ENCODE measurements around the gene STAT3.
A peak's percentile ranks its signal among the peaks of the same experiment; 100 is the strongest.
"Not testable (repeated sequence)": the region's sequence is repeated elsewhere in the genome, so short reads cannot be mapped to it uniquely, and the experiment has no call there.

Gene STAT3

DNA sequence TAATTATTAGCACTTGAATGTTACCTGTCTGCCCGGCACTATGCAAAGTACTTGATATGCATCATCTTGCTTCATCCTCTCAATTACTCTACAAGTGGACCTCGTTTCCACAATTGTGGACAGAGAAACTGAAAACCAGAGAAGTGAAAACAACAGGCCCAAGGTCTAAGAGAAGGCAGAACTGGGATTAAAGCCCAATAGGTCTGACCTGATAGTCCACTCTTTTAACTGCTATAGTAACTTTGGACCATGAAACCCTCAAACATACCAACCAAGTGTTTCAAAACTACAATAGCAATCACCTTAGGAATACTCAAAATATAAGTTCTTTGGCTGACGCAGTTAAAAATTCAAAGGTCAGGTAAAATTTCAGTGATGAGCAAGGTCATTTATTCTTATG, 7.3 kb downstream of the STAT3 start:
- no peak for DNase-seq (ENCODE audit: low read depth)
- H3K4me3 ChIP-seq (ENCODE audit: low read depth, low read length), result no peak overlapping the region
- TF ChIP-seq, protein P1, sequence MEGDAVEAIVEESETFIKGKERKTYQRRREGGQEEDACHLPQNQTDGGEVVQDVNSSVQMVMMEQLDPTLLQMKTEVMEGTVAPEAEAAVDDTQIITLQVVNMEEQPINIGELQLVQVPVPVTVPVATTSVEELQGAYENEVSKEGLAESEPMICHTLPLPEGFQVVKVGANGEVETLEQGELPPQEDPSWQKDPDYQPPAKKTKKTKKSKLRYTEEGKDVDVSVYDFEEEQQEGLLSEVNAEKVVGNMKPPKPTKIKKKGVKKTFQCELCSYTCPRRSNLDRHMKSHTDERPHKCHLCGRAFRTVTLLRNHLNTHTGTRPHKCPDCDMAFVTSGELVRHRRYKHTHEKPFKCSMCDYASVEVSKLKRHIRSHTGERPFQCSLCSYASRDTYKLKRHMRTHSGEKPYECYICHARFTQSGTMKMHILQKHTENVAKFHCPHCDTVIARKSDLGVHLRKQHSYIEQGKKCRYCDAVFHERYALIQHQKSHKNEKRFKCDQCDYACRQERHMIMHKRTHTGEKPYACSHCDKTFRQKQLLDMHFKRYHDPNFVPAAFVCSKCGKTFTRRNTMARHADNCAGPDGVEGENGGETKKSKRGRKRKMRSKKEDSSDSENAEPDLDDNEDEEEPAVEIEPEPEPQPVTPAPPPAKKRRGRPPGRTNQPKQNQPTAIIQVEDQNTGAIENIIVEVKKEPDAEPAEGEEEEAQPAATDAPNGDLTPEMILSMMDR (IDR thresholded peaks at IDR 0.05; ENCODE audit: control insufficient read depth, extremely low read depth, insufficient read depth), result no peak

DNA sequence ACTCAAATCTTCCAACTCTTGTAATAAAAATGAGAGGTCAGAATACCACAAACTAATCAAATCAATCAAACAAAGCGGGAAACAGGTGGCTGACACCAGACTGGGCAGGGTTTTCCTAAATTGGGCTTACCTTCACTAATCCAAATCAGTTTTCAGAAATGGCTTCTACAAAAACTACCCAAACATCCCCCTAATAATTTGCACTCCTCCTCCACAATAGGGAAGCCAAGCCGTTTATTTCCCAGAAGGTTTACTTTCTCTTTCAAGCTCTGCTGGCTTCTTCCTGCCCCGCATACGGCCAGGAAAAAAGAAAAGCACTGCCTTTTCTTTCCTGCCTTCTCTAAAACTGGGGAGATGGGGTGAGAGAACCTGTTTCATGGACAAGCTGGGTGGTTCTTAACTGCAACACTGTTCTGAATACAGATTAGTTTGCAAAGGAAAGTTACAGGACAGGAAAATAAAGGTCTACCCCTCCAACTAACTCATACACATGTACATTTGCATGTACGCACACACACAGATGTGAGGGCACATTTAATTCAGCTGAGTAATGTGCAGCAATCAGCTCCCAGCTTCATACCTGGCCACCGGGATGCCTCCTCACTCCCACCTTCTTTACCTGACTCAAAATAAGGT, 9.2 kb downstream of the STAT3 start:
- TF ChIP-seq, protein P1 (IDR thresholded peaks at IDR 0.05; ENCODE audit: control insufficient read depth, extremely low read depth, insufficient read depth), result no peak
- no peak for DNase-seq (ENCODE audit: low read depth)
- H3K4me3 ChIP-seq (ENCODE audit: low read depth, low read length), result peak overlapping the region; percentile 40

DNA sequence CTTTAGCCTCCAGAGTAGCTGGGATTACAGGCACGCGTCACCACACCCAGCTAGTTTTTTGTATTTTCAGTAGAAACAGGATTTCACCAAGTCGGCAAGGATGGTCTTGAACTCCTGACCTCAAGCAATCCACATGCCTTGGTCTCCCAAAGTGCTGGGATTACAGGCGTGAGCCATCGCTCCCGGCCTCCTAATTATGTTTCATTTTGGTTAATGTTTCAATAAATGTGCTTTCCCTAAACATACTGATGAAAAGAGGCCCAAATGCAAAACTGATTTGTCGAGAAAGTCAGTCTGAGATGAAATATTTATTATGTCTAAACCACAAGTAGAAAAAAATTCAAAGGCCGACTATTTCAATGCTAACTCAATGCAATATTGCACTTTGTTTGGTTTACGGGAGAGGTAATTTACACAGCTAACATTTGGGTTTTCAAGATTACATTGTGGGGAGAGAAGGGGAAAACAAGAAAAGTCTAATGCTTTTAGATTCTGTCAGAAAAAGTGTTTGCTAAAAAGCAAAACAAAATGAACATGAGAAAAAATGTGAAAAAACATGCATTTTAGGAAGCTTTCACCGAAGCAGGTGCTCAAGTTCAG, 9.8 kb downstream of the STAT3 start:
- H3K4me3 ChIP-seq (ENCODE audit: low read depth, low read length), result peak overlapping the region; percentile 40

GRCh38 chr17:42373896-42374295, 14.3 kb downstream of the STAT3 start:
- no peak for DNase-seq (ENCODE audit: low read depth)
- no peak overlapping the region for H3K4me3 ChIP-seq (ENCODE audit: low read depth, low read length)
- TF ChIP-seq, protein P1 (IDR thresholded peaks at IDR 0.05; ENCODE audit: control insufficient read depth, extremely low read depth, insufficient read depth), result no peak

More for the DNA sequence above, 9.8 kb downstream of the STAT3 start:
- no peak for DNase-seq (ENCODE audit: low read depth)
- TF ChIP-seq, protein P1 (IDR thresholded peaks at IDR 0.05; ENCODE audit: control insufficient read depth, extremely low read depth, insufficient read depth), result no peak

- no peak for DNase-seq (ENCODE audit: low read depth)
- TF ChIP-seq, protein P1 (IDR thresholded peaks at IDR 0.05; ENCODE audit: control insufficient read depth, extremely low read depth, insufficient read depth), result no peak
- H3K4me3 ChIP-seq (ENCODE audit: low read depth, low read length), result no peak overlapping the region
These were observed 16.1 kb downstream of the STAT3 start for GRCh38 chr17:42372142-42372541.

DNA sequence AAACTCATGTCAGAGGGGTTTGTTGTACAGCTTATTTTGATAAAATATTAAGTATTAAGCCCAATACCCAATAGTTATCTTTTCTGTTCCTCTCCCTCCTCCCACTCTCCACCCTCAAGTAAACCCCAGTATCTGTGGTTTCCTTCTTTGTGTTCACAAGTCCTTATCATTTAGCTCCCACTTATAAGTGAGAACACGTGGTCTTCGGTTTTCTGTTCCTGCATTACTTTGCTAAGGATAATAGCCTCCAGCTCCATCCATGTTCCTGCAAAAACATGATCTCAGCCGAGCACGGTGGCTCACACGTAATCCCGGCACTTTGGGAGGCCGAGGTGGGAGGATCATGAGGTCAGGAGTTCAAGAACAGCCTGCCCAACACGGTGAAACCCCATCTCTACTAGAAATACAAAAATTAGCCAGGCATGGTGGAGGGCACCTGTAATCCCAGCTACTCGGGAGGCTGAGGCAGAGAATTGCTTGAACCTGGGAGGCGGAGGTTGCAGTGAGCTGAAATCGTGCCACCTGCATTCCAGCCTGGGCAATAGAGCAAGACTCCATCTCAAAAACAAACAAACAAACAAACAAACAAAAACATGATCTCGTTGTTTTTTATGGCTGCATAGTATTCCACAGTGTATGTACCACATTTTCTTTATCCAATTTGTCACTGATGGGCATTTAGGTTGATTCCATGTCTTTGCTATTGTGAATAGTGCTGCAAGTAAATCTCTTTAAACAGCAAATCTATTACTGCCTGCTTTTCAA, 19.3 kb downstream of the STAT3 start:
- DNase-seq (ENCODE audit: low read depth); H3K4me3 ChIP-seq (ENCODE audit: low read depth, low read length): not testable (repeated sequence)

- not testable (repeated sequence) for DNase-seq (ENCODE audit: low read depth); H3K4me3 ChIP-seq (ENCODE audit: low read depth, low read length)
These were observed 19.9 kb downstream of the STAT3 start for GRCh38 chr17:42368310-42368709.

- not testable (repeated sequence) for DNase-seq (ENCODE audit: low read depth)
These were observed 21.8 kb downstream of the STAT3 start for GRCh38 chr17:42366176-42367023.

More at GRCh38 chr17:42366176-42367023, 21.8 kb downstream of the STAT3 start:
- not testable (repeated sequence) for H3K4me3 ChIP-seq (ENCODE audit: low read depth, low read length)
